ENCODE measurements around the gene CBLC. TPM values are rescaled to one million over a fixed set of nuclear protein-coding genes. Genes with fewer than 3 reads are reported as not detected.

Gene CBLC
- total and polyA plus RNA-seq, 8 donors: 3.1 to 6.1 (median 4.2) TPM

DNA sequence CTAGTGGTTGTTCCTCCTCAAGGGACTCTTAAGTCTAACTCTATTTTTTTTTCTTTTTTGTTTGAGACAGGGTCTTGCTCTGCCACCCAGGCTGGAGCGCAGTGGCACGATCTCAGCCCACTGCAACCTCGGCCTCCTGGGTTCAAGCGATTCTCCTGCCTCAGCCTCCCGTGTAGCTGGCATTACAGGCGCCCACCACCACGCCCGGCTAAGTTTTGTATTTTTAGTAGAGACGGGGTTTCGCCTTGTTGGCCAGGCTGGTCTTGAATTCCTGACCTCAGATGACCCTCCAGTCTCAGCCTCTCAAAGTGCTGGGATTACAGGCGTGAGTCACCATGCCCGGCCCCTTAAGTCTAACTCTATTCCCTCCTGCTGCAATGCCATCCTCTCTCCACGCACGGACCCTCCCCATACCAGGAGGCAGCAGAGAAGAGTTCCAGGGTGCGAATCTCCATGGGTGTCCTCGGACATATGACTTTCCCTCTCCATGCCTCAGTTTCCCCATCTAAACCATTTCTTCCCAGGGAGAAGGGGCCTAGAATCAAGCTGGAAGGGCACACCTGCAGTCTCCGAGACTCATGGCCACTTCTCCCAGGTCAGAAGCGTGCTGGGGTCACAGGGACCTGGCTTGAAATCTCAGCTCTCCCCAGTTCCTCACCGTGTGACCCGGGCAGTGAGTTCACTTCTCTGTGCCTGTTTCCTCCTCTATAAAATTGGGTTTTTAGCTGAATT lies 35.2 kb upstream of the CBLC start:
- Histone ChIP-seq H3K36me3 (no peaks in the 10 kb centered on the region), H3K9me3 (no peaks in the 10 kb centered on the region), H3K27ac (peak overlapping the region; percentile 88 to 97), H3K4me3 (peak overlapping the region in 1 of 2 donors; percentile 4), H3K4me1 (peaks cover 54 to 97% of the 10 kb centered on the region in 2 donors), H3K27me3 (no peaks in the 10 kb centered on the region)
- intact Hi-C loops (cut with DNase I): no loop called here
- ATAC-seq (peak; percentile 3), DNase-seq (peak in 1 of 4 donors; percentile 60)
- TF ChIP-seq, protein P1, sequence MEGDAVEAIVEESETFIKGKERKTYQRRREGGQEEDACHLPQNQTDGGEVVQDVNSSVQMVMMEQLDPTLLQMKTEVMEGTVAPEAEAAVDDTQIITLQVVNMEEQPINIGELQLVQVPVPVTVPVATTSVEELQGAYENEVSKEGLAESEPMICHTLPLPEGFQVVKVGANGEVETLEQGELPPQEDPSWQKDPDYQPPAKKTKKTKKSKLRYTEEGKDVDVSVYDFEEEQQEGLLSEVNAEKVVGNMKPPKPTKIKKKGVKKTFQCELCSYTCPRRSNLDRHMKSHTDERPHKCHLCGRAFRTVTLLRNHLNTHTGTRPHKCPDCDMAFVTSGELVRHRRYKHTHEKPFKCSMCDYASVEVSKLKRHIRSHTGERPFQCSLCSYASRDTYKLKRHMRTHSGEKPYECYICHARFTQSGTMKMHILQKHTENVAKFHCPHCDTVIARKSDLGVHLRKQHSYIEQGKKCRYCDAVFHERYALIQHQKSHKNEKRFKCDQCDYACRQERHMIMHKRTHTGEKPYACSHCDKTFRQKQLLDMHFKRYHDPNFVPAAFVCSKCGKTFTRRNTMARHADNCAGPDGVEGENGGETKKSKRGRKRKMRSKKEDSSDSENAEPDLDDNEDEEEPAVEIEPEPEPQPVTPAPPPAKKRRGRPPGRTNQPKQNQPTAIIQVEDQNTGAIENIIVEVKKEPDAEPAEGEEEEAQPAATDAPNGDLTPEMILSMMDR (IDR thresholded peaks at IDR 0.05): no peak

DNA sequence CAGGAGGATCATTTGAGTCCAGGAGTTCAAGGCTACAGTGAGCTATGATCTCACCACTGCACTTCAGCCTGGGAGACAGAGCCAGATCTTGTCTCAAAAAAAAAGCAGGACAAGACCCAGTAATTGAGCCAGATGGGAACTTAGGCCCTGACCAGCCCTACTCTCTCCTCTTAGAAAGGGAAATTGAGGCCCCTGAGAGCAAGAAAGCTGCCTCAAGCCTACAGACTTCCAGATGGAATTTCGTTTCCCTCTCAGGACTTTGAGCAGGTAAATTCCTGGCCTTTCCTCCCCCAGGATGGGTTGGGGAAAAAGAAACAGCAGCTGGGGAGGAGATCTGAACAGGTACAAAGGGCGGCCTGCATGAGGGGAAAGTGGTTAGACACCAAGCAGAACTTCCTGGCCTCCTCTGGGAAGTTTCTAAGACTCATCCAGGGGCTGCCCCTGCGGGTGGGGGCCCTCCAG lies 32.8 kb upstream of the CBLC start:
- H3K36me3 ChIP-seq: peaks cover 0 to 5% of the 10 kb centered on the region in 2 donors
- H3K9me3 ChIP-seq: no peaks in the 10 kb centered on the region
- no peak overlapping the region for H3K4me3 ChIP-seq
- H3K4me1 ChIP-seq: peaks cover 49 to 78% of the 10 kb centered on the region in 2 donors
- no peak for ATAC-seq
- intact Hi-C loops (cut with DNase I): no loop called here
- TF ChIP-seq, protein P1 (IDR thresholded peaks at IDR 0.05): no peak
- no peak for DNase-seq
- H3K27me3 ChIP-seq: no peaks in the 10 kb centered on the region
- peak overlapping the region; percentile 58 to 97 for H3K27ac ChIP-seq

DNA sequence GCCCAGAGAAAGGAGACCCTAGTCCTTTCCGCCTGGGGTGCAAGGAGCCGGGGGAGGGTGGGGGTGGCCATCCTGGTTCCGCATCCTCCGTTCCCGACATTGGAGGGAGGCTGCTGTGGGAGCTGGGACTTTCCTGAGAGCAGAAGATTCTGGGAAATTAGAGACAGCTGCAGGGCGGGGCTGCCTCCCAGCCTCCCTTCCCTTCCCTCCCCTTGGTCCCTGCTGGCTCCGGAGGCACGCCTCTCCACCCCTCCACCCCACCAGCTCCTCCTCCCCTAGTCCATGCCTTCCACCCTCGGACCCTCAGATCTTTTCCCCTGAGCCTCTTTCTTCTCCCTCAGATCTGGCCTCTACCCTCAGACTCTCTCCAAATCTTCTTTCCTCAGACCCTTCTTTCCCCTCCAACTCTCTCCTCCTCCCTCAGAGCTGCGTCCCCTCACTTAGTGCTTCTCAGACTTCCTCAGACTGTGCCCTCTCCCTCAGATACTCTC lies 32.3 kb upstream of the CBLC start:
- H3K9me3 ChIP-seq: no peaks in the 10 kb centered on the region
- H3K4me1 ChIP-seq: peaks cover 52 to 80% of the 10 kb centered on the region in 2 donors
- ATAC-seq: peak; percentile 5
- intact Hi-C loops (cut with DNase I): no loop called here
- DNase-seq: peak in 2 of 4 donors; percentile 82
- H3K36me3 ChIP-seq: peaks cover 0 to 10% of the 10 kb centered on the region in 2 donors
- no peaks in the 10 kb centered on the region for H3K27me3 ChIP-seq
- TF ChIP-seq, protein P1 (IDR thresholded peaks at IDR 0.05): no peak
- H3K27ac ChIP-seq: peak overlapping the region; percentile 58 to 97
- no peak overlapping the region for H3K4me3 ChIP-seq

DNA sequence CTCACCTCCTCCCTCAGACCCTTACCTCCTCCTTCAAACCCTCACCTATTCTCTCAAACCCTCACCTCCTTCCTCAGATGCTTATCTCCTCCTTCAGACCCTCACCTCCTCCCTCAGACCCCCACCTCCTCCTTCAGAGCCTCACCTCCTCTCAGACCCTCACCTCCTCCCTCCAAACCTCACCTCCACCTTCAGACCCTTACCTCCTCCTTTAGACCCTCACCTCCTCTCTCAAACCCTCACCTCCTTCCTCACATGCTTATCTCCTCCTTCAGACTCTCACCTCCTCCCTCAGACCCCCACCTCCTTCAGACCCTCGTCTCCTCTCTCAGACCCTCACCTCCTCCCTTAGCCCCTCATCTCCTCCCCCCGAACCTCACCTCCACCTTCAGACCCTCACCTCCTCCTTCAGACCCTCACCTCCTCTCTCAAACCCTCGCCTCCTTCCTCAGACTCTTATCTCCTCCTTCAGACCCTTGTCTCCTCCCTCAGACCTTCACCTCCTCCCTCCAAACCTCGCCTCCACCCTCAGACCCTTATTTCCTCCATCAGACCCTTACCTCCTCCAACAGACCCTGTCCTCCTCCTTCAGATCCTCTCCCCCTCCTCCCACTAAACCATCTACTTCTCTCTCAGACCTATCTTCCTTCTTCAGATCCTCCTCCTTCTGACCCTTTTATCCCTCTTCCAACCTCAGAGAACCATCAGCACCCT lies 31.6 kb upstream of the CBLC start:
- TF ChIP-seq, protein P1 (IDR thresholded peaks at IDR 0.05): no peak
- Histone ChIP-seq H3K36me3 (peaks cover 0 to 15% of the 10 kb centered on the region in 2 donors), H3K27ac (peak overlapping the region; percentile 93 to 97), H3K4me3 (peak overlapping the region in 1 of 2 donors; percentile 83), H3K27me3 (no peaks in the 10 kb centered on the region), H3K9me3 (no peaks in the 10 kb centered on the region), H3K4me1 (peaks cover 48 to 80% of the 10 kb centered on the region in 2 donors)
- ATAC-seq (no peak), DNase-seq (no peak)
- intact Hi-C loops (cut with DNase I): no loop called here

DNA sequence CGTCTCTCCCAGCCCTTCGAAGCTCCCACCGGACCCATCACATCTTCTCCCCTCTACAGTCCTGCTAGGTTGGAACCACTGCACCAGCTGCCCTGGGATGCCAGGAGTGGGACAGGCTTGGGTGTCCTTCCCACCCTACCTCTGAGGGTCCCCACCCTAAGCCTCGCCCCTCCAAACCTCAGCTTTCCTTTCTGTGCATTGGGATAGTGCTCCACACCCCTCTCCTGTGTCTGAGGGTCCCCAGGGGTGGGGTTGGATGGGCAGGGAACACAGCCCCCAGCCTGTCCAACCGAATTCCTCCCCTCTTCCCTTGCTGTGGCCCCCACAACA lies 31.1 kb upstream of the CBLC start:
- H3K9me3 ChIP-seq: no peaks in the 10 kb centered on the region
- DNase-seq (no peak), ATAC-seq (no peak)
- TF ChIP-seq, protein P1 (IDR thresholded peaks at IDR 0.05): no peak
- H3K4me1 ChIP-seq: peaks cover 48 to 80% of the 10 kb centered on the region in 2 donors
- peak overlapping the region in 1 of 2 donors; percentile 83 for H3K4me3 ChIP-seq
- peaks cover 0 to 21% of the 10 kb centered on the region in 2 donors for H3K36me3 ChIP-seq
- H3K27me3 ChIP-seq: no peaks in the 10 kb centered on the region
- H3K27ac ChIP-seq: peak overlapping the region; percentile 93 to 97
- intact Hi-C loops (cut with DNase I): no loop called here

Measured in left lung (tissue), 10 donors.